ENCODE data around the gene STPG3. TPM values are rescaled to one million over a fixed set of nuclear protein-coding genes. Genes with fewer than 3 reads are reported as not detected.
A peak's percentile ranks its signal among the peaks of the same experiment; 100 is the strongest.

STPG3 gene
- total and polyA plus RNA-seq, 2 experiments from 2014 or later: 0.95 to 3.3 TPM

- Histone ChIP-seq H3K4me1 (ENCODE audit: low read depth) (peaks cover 14% of the 10 kb centered on the region), H3K27ac (peak within 1 kb of the TSS; percentile 47), H3K9me3 (ENCODE audit: low read depth) (no peaks in the 10 kb centered on the region), H3K27me3 (peaks cover 26% of the 10 kb centered on the region), H3K36me3 (no peaks in the 10 kb centered on the region), H3K4me3 (peak within 1 kb of the TSS; percentile 60)
- no peak for TF ChIP-seq CTCF (IDR thresholded peaks at IDR 0.05; ENCODE audit: low read depth, low read length)
- DNase-seq (ENCODE audit: low read depth in 1 of 2, low spot score in 1 of 2): peak; percentile 86 to 95
Observed at GRCh38 chr9:137302118-137302448, 51.0 kb downstream of the STPG3 start, which contains the start of gene NRARP. TSS of gene NRARP (minus strand) at chr9:137302271. CDS start at chr9:137301928, 343 bp downstream.

- Histone ChIP-seq H3K4me3 (peak overlapping the region; percentile 24), H3K4me1 (ENCODE audit: low read depth) (peaks cover 14% of the 10 kb centered on the region), H3K9me3 (ENCODE audit: low read depth) (no peaks in the 10 kb centered on the region), H3K27ac (no peak overlapping the region), H3K36me3 (no peaks in the 10 kb centered on the region), H3K27me3 (peaks cover 20% of the 10 kb centered on the region)
- DNase-seq (ENCODE audit: low read depth in 1 of 2, low spot score in 1 of 2): peak in 1 of 2 donors; percentile 70
- TF ChIP-seq CTCF (IDR thresholded peaks at IDR 0.05; ENCODE audit: low read depth, low read length): peak; percentile 66
Observed at GRCh38 chr9:137302449-137303150, 51.5 kb downstream of the STPG3 start.

Other genes with a start within 250 kb of the STPG3 start
- gene ABCA2, start 223.0 kb upstream of the STPG3 start, total RNA-seq: 48.7 and 56.7 TPM in 2 replicates
- gene ABCA2, start 223.0 kb upstream of the STPG3 start, polyA plus RNA-seq: 30.5 and 33.3 TPM in 2 replicates
- not detected in 2 replicates for gene FUT7, start 219.2 kb upstream of the STPG3 start, total RNA-seq
- not detected in 2 replicates for gene FUT7, start 219.2 kb upstream of the STPG3 start, polyA plus RNA-seq
- gene NPDC1, start 205.1 kb upstream of the STPG3 start, total RNA-seq: 40.8 and 65.1 TPM in 2 replicates
- gene NPDC1, start 205.1 kb upstream of the STPG3 start, polyA plus RNA-seq: 83.5 and 94.9 TPM in 2 replicates
- not detected in 2 replicates for gene ENTPD2, start 197.2 kb upstream of the STPG3 start, total RNA-seq
- gene ENTPD2, start 197.2 kb upstream of the STPG3 start, polyA plus RNA-seq: not detected in 2 replicates
- 6.3 and 42.1 TPM in 2 replicates for gene SAPCD2, start 180.7 kb upstream of the STPG3 start, total RNA-seq
- 4.7 and 28.3 TPM in 2 replicates for gene SAPCD2, start 180.7 kb upstream of the STPG3 start, polyA plus RNA-seq
- gene UAP1L1, start 173.8 kb upstream of the STPG3 start, total RNA-seq: 5.8 and 13.3 TPM in 2 replicates
- 9.9 and 17.9 TPM in 2 replicates for gene UAP1L1, start 173.8 kb upstream of the STPG3 start, polyA plus RNA-seq
- gene MAN1B1, start 164.3 kb upstream of the STPG3 start, total RNA-seq: 59.4 and 73.3 TPM in 2 replicates
- gene MAN1B1, start 164.3 kb upstream of the STPG3 start, polyA plus RNA-seq: 67.6 and 86.7 TPM in 2 replicates
- 125 and 144 TPM in 2 replicates for gene DPP7, start 136.6 kb upstream of the STPG3 start, total RNA-seq
- 202 and 204 TPM in 2 replicates for gene DPP7, start 136.6 kb upstream of the STPG3 start, polyA plus RNA-seq
- gene GRIN1, start 112.1 kb upstream of the STPG3 start, total RNA-seq: 0.03 TPM in 1 of 2 replicates, not detected in the other
- gene GRIN1, start 112.1 kb upstream of the STPG3 start, polyA plus RNA-seq: 0.22 and 0.49 TPM in 2 replicates
- gene LRRC26, start 81.2 kb upstream of the STPG3 start, total RNA-seq: not detected in 2 replicates
- 1.4 and 2.3 TPM in 2 replicates for gene LRRC26, start 81.2 kb upstream of the STPG3 start, polyA plus RNA-seq
- not detected in 2 replicates for gene TMEM210, start 79.2 kb upstream of the STPG3 start, total RNA-seq
- gene TMEM210, start 79.2 kb upstream of the STPG3 start, polyA plus RNA-seq: not detected in 2 replicates
- 29.8 and 42.8 TPM in 2 replicates for gene ANAPC2, start 62.7 kb upstream of the STPG3 start, total RNA-seq
- 15.5 and 17.9 TPM in 2 replicates for gene ANAPC2, start 62.7 kb upstream of the STPG3 start, polyA plus RNA-seq
- gene SSNA1, start 62.6 kb upstream of the STPG3 start, total RNA-seq: 64.5 and 90.3 TPM in 2 replicates
- gene SSNA1, start 62.6 kb upstream of the STPG3 start, polyA plus RNA-seq: 77.9 and 110 TPM in 2 replicates
- gene TPRN, start 50.5 kb upstream of the STPG3 start, total RNA-seq: 26.4 and 31.2 TPM in 2 replicates
- 34.7 and 44.8 TPM in 2 replicates for gene TPRN, start 50.5 kb upstream of the STPG3 start, polyA plus RNA-seq
- gene TMEM203, start 45.6 kb upstream of the STPG3 start, total RNA-seq: 44.7 and 50.0 TPM in 2 replicates
- gene TMEM203, start 45.6 kb upstream of the STPG3 start, polyA plus RNA-seq: 86.6 and 99.2 TPM in 2 replicates
- gene NDOR1, start 45.6 kb upstream of the STPG3 start, total RNA-seq: 13.1 and 17.5 TPM in 2 replicates
- 9.1 and 18.1 TPM in 2 replicates for gene NDOR1, start 45.6 kb upstream of the STPG3 start, polyA plus RNA-seq
- 19.3 and 23.1 TPM in 2 replicates for gene RNF208, start 29.0 kb upstream of the STPG3 start, total RNA-seq
- gene RNF208, start 29.0 kb upstream of the STPG3 start, polyA plus RNA-seq: 6.1 and 8.1 TPM in 2 replicates
- 5.8 and 7.0 TPM in 2 replicates for gene CYSRT1, start 26.1 kb upstream of the STPG3 start, total RNA-seq
- gene CYSRT1, start 26.1 kb upstream of the STPG3 start, polyA plus RNA-seq: 3.1 and 6.6 TPM in 2 replicates
- gene RNF224, start 23.8 kb upstream of the STPG3 start, total RNA-seq: 0.32 TPM in 1 of 2 replicates, not detected in the other
- gene RNF224, start 23.8 kb upstream of the STPG3 start, polyA plus RNA-seq: 0.12 TPM in 1 of 2 replicates, not detected in the other
- 0.25 TPM in 1 of 2 replicates, not detected in the other for gene SLC34A3, start 20.4 kb upstream of the STPG3 start, total RNA-seq
- gene SLC34A3, start 20.4 kb upstream of the STPG3 start, polyA plus RNA-seq: 0.24 TPM in 1 of 2 replicates, not detected in the other
- gene TUBB4B, start 10.0 kb upstream of the STPG3 start, total RNA-seq: 412 and 540 TPM in 2 replicates
- gene TUBB4B, start 10.0 kb upstream of the STPG3 start, polyA plus RNA-seq: 745 and 845 TPM in 2 replicates
- gene NELFB, start 4.0 kb downstream of the STPG3 start, total RNA-seq: 68.6 and 78.2 TPM in 2 replicates
- gene NELFB, start 4.0 kb downstream of the STPG3 start, polyA plus RNA-seq: 73.3 and 87.6 TPM in 2 replicates
- 36.7 and 51.4 TPM in 2 replicates for gene TOR4A, start 26.4 kb downstream of the STPG3 start, total RNA-seq
- gene TOR4A, start 26.4 kb downstream of the STPG3 start, polyA plus RNA-seq: 18.5 and 24.3 TPM in 2 replicates
- 8.8 and 16.5 TPM in 2 replicates for gene NRARP, start 51.0 kb downstream of the STPG3 start, total RNA-seq
- gene NRARP, start 51.0 kb downstream of the STPG3 start, polyA plus RNA-seq: 8.7 and 12.6 TPM in 2 replicates
- 14.3 and 72.1 TPM in 2 replicates for gene EXD3, start 171.9 kb downstream of the STPG3 start, total RNA-seq
- 32.3 and 52.4 TPM in 2 replicates for gene EXD3, start 171.9 kb downstream of the STPG3 start, polyA plus RNA-seq
- gene NOXA1, start 172.1 kb downstream of the STPG3 start, total RNA-seq: 6.8 and 12.0 TPM in 2 replicates
- gene NOXA1, start 172.1 kb downstream of the STPG3 start, polyA plus RNA-seq: 8.1 and 14.9 TPM in 2 replicates
- 0.51 and 0.56 TPM in 2 replicates for gene ENTPD8, start 190.1 kb downstream of the STPG3 start, total RNA-seq
- 0.15 and 1.7 TPM in 2 replicates for gene ENTPD8, start 190.1 kb downstream of the STPG3 start, polyA plus RNA-seq
- 75.6 and 107 TPM in 2 replicates for gene NSMF, start 208.0 kb downstream of the STPG3 start, total RNA-seq
- gene NSMF, start 208.0 kb downstream of the STPG3 start, polyA plus RNA-seq: 73.0 and 113 TPM in 2 replicates